ENCODE results near the gene NCK1.
"Not testable (repeated sequence)": the region's sequence is repeated elsewhere in the genome, so short reads cannot be mapped to it uniquely, and the experiment has no call there.

NCK1 gene

GRCh38 chr3:136862617-136863322, 762 bp downstream of the NCK1 start:
- TF ChIP-seq SPI1 (IDR thresholded peaks at IDR 0.05; ENCODE audit: borderline replicate concordance, low read depth) (no peak), POLR2AphosphoS5 (IDR thresholded peaks at IDR 0.05; ENCODE audit: low read depth) (no peak), CTCF (IDR thresholded peaks at IDR 0.05; ENCODE audit: insufficient read depth, low read length) (no peak)

GRCh38 chr3:136869282-136869681, 7.3 kb downstream of the NCK1 start:
- H3K27me3 ChIP-seq (ENCODE audit: insufficient read depth, poor library complexity, severe bottlenecking) = no peaks in the 10 kb centered on the region
- TF ChIP-seq CTCF (IDR thresholded peaks at IDR 0.05; ENCODE audit: insufficient read depth, low read length) (no peak), SPI1 (IDR thresholded peaks at IDR 0.05; ENCODE audit: borderline replicate concordance, low read depth) (no peak), REST (IDR thresholded peaks at IDR 0.05; ENCODE audit: insufficient replicate concordance, low read depth) (no peak), GABPA (IDR thresholded peaks at IDR 0.05; ENCODE audit: low read depth) (no peak), POLR2AphosphoS5 (IDR thresholded peaks at IDR 0.05; ENCODE audit: low read depth) (no peak)
- no peak overlapping the region for H3K27ac ChIP-seq (replicated peaks)
- no peak overlapping the region for H3K4me3 ChIP-seq (replicated peaks; ENCODE audit: insufficient read depth, low read length)
- no peak for DNase-seq (ENCODE audit: low read depth in 1 of 2, low spot score in 1 of 2)

More at GRCh38 chr3:136862617-136863322, 762 bp downstream of the NCK1 start:
- DNase-seq (ENCODE audit: low read depth in 1 of 2, low spot score in 1 of 2) = peak; percentile 50 to 68
- H3K27me3 ChIP-seq (ENCODE audit: insufficient read depth, poor library complexity, severe bottlenecking) = no peaks in the 10 kb centered on the region
- peak overlapping the region; percentile 88 for H3K27ac ChIP-seq (replicated peaks)
- H3K4me3 ChIP-seq (replicated peaks; ENCODE audit: insufficient read depth, low read length) = peak overlapping the region; percentile 90

GRCh38 chr3:136872258-136872657, 10.2 kb downstream of the NCK1 start:
- DNase-seq (ENCODE audit: low read depth in 1 of 2, low spot score in 1 of 2); H3K4me3 ChIP-seq (replicated peaks; ENCODE audit: insufficient read depth, low read length); H3K27me3 ChIP-seq (ENCODE audit: insufficient read depth, poor library complexity, severe bottlenecking); H3K27ac ChIP-seq (replicated peaks): not testable (repeated sequence)

- H3K4me3 ChIP-seq (replicated peaks; ENCODE audit: insufficient read depth, low read length); H3K27ac ChIP-seq (replicated peaks); H3K27me3 ChIP-seq (ENCODE audit: insufficient read depth, poor library complexity, severe bottlenecking); DNase-seq (ENCODE audit: low read depth in 1 of 2, low spot score in 1 of 2): not testable (repeated sequence)
Observed at GRCh38 chr3:136879510-136879909, 17.5 kb downstream of the NCK1 start.

- H3K4me3 ChIP-seq (replicated peaks; ENCODE audit: insufficient read depth, low read length) = no peak overlapping the region
- H3K27ac ChIP-seq (replicated peaks) = no peak overlapping the region
- DNase-seq (ENCODE audit: low read depth in 1 of 2, low spot score in 1 of 2) = no peak
- H3K27me3 ChIP-seq (ENCODE audit: insufficient read depth, poor library complexity, severe bottlenecking) = no peaks in the 10 kb centered on the region
- TF ChIP-seq REST (IDR thresholded peaks at IDR 0.05; ENCODE audit: insufficient replicate concordance, low read depth) (no peak), SPI1 (IDR thresholded peaks at IDR 0.05; ENCODE audit: borderline replicate concordance, low read depth) (no peak; the same call in 1 of the 2 replicates), CTCF (IDR thresholded peaks at IDR 0.05; ENCODE audit: insufficient read depth, low read length) (no peak), GABPA (IDR thresholded peaks at IDR 0.05; ENCODE audit: low read depth) (no peak), POLR2AphosphoS5 (IDR thresholded peaks at IDR 0.05; ENCODE audit: low read depth) (no peak)
Observed at GRCh38 chr3:136882571-136882970, 20.6 kb downstream of the NCK1 start.
